HAP-1 (cell line): Measurements from ENCODE around the gene SHE.

Experiments used
- DNase-seq, 2 experiments: peaks; one replicate each; pipeline ENCODE4 v3.0.0-alpha.2; 2016 to 2020; ENCODE audit warnings: low spot score in 2 of 2
- H3K27me3 ChIP-seq: fragments of 250-450 bp; sonication (Bioruptor Pico); 2 replicates; pipeline ENCODE4 v1.5.1; 2020; ENCODE audit warnings: low read depth, mild to moderate bottlenecking, moderate library complexity
- H3K36me3 ChIP-seq: fragments of 250-450 bp; sonication (Bioruptor Pico); replicated peaks from 2 replicates; pipeline ENCODE4 v1.5.1; 2020; ENCODE audit warnings: mild to moderate bottlenecking
- H3K4me1 ChIP-seq: fragments of 250-450 bp; sonication (Bioruptor Pico); 2 replicates; pipeline ENCODE4 v1.5.1; 2020; ENCODE audit warnings: mild to moderate bottlenecking
- H3K4me3 ChIP-seq: fragments of 250-450 bp; sonication (Bioruptor Pico); 2 replicates; pipeline ENCODE4 v1.5.1; 2020; ENCODE audit warnings: mild to moderate bottlenecking, moderate library complexity
- H3K9me3 ChIP-seq: fragments of 250-450 bp; sonication (Bioruptor Pico); 2 replicates; pipeline ENCODE4 v1.5.1; 2020; ENCODE audit warnings: mild to moderate bottlenecking, moderate library complexity
- in situ Hi-C: fragments of 300-500 bp; cut with MboI; formaldehyde crosslinking; loops from 3 replicates; pipeline ENCODE4 v1.14.3; 2020; ENCODE audit warnings: low sequenced_read_pairs, inconsistent platforms, mixed read lengths

Gene SHE

DNA sequence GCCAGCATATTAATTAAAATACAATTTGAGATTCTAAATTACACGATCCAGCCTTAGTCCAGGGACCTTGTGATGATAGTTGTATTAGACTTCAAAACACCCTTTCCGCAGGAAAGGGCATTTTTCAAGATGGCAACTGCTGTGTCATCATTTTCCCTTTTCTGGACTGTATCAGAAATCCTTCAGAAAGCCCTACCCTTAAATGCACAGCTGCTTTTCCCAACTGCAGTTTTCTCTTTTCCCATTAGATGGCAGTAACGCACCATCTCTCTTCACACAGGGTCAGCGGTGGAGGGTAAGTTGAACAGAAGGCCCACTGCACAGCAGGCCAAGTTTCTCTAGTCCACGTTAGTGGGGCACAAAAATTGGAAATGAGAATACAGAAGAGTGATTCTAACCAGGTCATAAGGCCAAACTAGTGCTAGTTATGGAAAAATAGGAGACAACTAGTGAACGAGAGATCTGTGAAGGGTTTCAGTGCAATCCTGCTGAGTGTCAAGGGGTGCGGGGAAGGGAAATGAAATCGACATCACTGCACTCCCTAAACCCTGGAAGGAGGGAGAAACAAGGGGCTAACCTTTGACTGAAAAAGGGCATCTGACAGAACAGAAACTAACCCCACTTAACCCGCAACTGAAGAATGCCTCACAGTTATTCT is 22.3 kb downstream of the SHE start:
- Histone ChIP-seq H3K9me3 (no peaks in the 10 kb centered on the region), H3K36me3 (no peaks in the 10 kb centered on the region), H3K4me3 (no peak overlapping the region), H3K27me3 (no peaks in the 10 kb centered on the region), H3K4me1 (no peaks in the 10 kb centered on the region)
- in situ Hi-C loops = loop anchor here (5.0 kb wide), 1 partner anchor 72 kb away; no protein-coding TSS in a partner anchor
- peak; percentile 81 to 82 for DNase-seq

- in situ Hi-C loops = no loop called here
- Histone ChIP-seq H3K4me1 (no peaks in the 10 kb centered on the region), H3K4me3 (no peak overlapping the region), H3K27me3 (no peaks in the 10 kb centered on the region), H3K9me3 (no peaks in the 10 kb centered on the region), H3K36me3 (no peaks in the 10 kb centered on the region)
- DNase-seq = no peak
Measured at GRCh38 chr1:154478639-154479038, 23.6 kb downstream of the SHE start.

GRCh38 chr1:154478013-154478412 is 24.2 kb downstream of the SHE start:
- H3K4me1 ChIP-seq = no peaks in the 10 kb centered on the region
- no peaks in the 10 kb centered on the region for H3K27me3 ChIP-seq
- in situ Hi-C loops = no loop called here
- H3K4me3 ChIP-seq = no peak overlapping the region
- H3K36me3 ChIP-seq = no peaks in the 10 kb centered on the region
- DNase-seq = no peak
- H3K9me3 ChIP-seq = no peaks in the 10 kb centered on the region

DNA sequence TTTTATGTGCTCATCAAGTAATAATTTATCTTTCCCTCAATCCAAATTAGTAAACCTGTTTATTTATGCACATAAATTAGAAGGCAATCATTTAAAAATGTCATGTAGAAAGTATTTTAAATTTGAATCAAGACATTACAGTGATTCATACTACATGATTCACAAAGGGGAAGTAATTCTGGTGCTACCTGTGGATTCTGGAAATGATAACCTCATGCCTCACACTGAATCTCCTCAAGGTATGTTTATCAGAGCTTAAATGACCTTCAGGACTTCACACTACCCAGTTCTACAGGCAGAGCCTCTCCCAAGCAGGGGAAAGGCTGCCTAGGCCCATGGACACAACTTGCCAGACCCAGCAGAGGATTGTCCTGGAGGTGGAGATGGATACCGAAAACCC is 25.4 kb downstream of the SHE start:
- no peak for DNase-seq
- in situ Hi-C loops = no loop called here
- no peaks in the 10 kb centered on the region for H3K36me3 ChIP-seq
- no peaks in the 10 kb centered on the region for H3K9me3 ChIP-seq
- no peak overlapping the region for H3K4me3 ChIP-seq
- H3K27me3 ChIP-seq = no peaks in the 10 kb centered on the region
- no peaks in the 10 kb centered on the region for H3K4me1 ChIP-seq

DNA sequence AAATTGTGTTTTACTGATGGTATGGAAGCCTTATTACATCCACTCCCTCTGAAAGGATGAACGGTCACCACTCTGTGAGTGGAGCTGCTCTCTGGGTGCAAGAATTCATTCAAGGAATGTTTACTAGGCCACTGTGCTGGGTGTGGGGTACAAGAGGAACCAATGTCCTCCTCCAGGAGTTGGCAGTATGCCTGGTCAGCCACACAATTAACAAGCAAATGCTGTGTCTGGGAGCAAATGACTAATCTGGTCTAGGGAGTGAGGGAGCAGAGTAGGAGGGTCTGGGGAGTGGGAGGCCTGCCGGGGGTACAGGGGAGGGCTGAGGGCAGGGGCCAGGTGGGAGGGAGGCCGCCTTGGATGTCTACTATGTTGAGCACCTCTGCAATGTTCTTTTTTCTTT is 27.4 kb downstream of the SHE start:
- peak in 1 of 2 experiments; percentile 40 for DNase-seq
- in situ Hi-C loops = no loop called here

DNA sequence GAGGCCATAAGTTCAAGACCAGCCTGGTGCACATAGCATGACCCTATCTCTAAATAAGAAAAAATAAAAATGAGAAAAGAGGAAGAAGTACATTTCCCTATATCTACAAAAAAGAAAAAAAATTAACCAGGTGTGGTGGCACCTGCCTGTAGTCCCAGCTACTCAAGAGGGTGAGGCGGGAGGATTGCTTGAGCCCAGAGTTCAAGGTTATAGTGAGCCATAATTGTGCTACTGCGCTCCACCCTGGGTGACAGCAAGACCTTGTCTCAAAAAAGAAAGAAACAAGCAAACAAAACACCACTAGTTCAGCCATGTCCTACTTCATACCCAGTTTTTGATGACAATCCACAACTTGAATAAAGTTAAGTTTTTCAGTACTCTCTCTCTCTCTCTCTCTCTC is 30.9 kb downstream of the SHE start:
- no peaks in the 10 kb centered on the region for H3K4me1 ChIP-seq
- H3K36me3 ChIP-seq = no peaks in the 10 kb centered on the region
- H3K4me3 ChIP-seq = no peak overlapping the region
- no peaks in the 10 kb centered on the region for H3K27me3 ChIP-seq
- in situ Hi-C loops = no loop called here
- H3K9me3 ChIP-seq = no peaks in the 10 kb centered on the region
- DNase-seq = no peak

More for the DNA sequence above, 27.4 kb downstream of the SHE start:
- Histone ChIP-seq H3K27me3 (no peaks in the 10 kb centered on the region), H3K36me3 (no peaks in the 10 kb centered on the region), H3K9me3 (no peaks in the 10 kb centered on the region), H3K4me3 (no peak overlapping the region), H3K4me1 (no peaks in the 10 kb centered on the region)

GRCh38 chr1:154469844-154470560 is 32.2 kb downstream of the SHE start:
- H3K4me1 ChIP-seq = no peaks in the 10 kb centered on the region
- in situ Hi-C loops = no loop called here
- no peaks in the 10 kb centered on the region for H3K36me3 ChIP-seq
- H3K27me3 ChIP-seq = no peaks in the 10 kb centered on the region
- H3K9me3 ChIP-seq = no peaks in the 10 kb centered on the region
- DNase-seq = no peak
- H3K4me3 ChIP-seq = no peak overlapping the region

DNA sequence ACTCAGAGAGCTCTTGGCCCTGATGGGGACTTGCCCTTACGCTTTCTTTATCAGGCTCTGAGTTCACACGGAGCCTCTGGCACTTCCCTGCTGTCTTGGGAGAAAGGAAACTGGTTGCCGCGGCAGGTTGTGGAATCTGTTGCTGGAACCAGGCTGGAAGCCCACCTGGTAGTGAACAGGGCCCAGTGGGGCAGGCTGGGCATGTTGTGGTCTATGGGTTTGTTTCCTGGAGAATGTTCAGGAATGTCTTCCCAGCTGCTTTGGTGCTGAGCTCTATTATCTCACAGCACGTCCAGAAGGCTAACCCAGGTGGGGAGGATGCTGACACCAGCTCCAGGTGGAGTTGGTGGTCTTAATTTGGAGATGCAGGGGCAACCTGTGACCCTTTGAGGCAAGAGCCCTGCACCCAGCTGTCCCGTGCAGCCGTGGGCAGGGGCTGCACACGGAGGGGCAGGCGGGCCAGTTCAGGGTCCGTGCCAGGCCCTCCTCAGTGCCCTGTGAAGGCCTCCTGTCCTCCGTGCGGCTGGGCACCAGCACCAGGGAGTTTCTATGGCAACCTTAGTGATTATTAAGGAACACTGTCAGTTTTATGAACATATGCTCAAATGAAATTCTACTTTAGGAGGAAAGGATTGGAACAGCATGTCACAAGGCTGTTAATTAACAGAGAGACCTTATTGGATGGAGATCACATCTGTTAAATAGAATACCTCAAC is 33.5 kb downstream of the SHE start:
- in situ Hi-C loops = no loop called here
- no peak for DNase-seq
- Histone ChIP-seq H3K4me1 (no peaks in the 10 kb centered on the region), H3K27me3 (no peaks in the 10 kb centered on the region), H3K36me3 (no peaks in the 10 kb centered on the region), H3K9me3 (no peaks in the 10 kb centered on the region), H3K4me3 (no peak overlapping the region)

DNA sequence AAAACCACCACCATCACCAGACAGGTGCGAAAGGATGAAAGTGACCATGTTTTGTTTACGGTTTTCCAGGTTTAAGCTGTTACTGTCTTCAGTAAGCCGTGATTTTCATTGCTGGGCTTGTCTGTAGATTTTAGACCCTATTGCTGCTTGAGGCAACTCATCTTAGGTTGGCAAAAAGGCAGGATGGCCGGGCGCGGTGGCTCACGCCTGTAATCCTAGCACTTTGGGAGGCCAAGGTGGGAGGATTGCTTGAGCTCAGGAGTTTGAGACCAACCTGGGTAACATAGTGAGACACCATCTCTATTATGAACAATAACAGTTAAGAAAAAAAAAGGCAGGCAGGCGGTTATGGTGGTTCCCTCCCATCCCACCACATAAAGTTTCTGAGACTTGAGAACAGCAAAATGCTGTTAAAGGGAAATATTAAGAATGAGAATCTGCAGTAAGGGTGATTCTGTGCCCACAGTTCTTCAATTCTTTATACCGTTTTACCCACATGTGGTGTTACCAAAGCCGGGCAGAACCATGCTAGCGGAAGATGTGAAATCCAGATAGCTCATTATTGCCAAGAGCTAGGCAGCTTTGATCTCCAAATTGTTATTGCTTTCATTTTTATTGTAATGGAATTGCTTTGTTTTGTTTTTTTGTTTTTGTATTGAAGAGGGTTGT is 34.6 kb downstream of the SHE start:
- in situ Hi-C loops = no loop called here
- no peak overlapping the region for H3K4me3 ChIP-seq

DNA sequence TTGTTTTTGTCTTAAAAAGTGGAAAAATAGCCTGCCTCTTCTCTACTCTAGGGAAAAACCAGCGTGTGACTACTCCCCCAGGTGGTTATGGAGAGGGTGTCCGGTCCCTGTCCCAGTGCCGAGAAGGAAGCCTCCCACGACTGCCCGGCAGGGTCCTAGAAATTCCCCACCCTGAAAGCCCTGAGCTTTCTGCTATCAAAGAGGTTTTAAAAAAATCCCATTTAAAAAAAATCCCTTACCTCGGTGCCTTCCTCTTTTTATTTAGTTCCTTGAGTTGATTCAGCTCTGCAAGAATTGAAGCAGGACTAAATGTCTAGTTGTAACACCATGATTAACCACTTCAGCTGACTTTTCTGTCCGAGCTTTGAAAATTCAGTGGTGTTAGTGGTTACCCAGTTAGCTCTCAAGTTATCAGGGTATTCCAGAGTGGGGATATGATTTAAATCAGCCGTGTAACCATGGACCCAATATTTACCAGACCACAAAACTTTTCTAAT is 35.2 kb downstream of the SHE start:
- no peak for DNase-seq
- Histone ChIP-seq H3K9me3 (no peaks in the 10 kb centered on the region), H3K4me1 (no peaks in the 10 kb centered on the region)

More for the DNA sequence above, 34.6 kb downstream of the SHE start:
- DNase-seq = no peak
- Histone ChIP-seq H3K9me3 (no peaks in the 10 kb centered on the region), H3K27me3 (no peaks in the 10 kb centered on the region), H3K36me3 (no peaks in the 10 kb centered on the region), H3K4me1 (no peaks in the 10 kb centered on the region)

GRCh38 chr1:154466206-154466605 is 36.0 kb downstream of the SHE start:
- Histone ChIP-seq H3K4me3 (no peak overlapping the region), H3K27me3 (no peaks in the 10 kb centered on the region), H3K4me1 (no peaks in the 10 kb centered on the region), H3K36me3 (no peaks in the 10 kb centered on the region), H3K9me3 (no peaks in the 10 kb centered on the region)
- DNase-seq = no peak
- in situ Hi-C loops = no loop called here

More for the DNA sequence above, 35.2 kb downstream of the SHE start:
- no peaks in the 10 kb centered on the region for H3K27me3 ChIP-seq
- no peak overlapping the region for H3K4me3 ChIP-seq
- H3K36me3 ChIP-seq = no peaks in the 10 kb centered on the region
- in situ Hi-C loops = no loop called here

- Histone ChIP-seq H3K4me1 (no peaks in the 10 kb centered on the region), H3K27me3 (no peaks in the 10 kb centered on the region), H3K36me3 (no peaks in the 10 kb centered on the region), H3K9me3 (no peaks in the 10 kb centered on the region), H3K4me3 (no peak overlapping the region)
- no peak for DNase-seq
- in situ Hi-C loops = no loop called here
Measured at GRCh38 chr1:154465621-154466195, 36.5 kb downstream of the SHE start.

- in situ Hi-C loops = no loop called here
- no peaks in the 10 kb centered on the region for H3K27me3 ChIP-seq
- no peak for DNase-seq
- H3K4me1 ChIP-seq = no peaks in the 10 kb centered on the region
- H3K9me3 ChIP-seq = no peaks in the 10 kb centered on the region
- H3K4me3 ChIP-seq = no peak overlapping the region
- no peaks in the 10 kb centered on the region for H3K36me3 ChIP-seq
Measured at GRCh38 chr1:154463512-154463990, 38.7 kb downstream of the SHE start.
